CD4-positive, CD25-positive, alpha-beta regulatory T cell (primary cell): ENCODE results near the gene KHDRBS2. TPM values are rescaled to one million over a fixed set of nuclear protein-coding genes. Genes with fewer than 3 reads are reported as not detected.

ENCODE experiments used
- ATAC-seq, 2 donors: fragments of 150-1000 bp; cut with Tn5 transposase; one replicate each; pipeline ENCODE4 v1.10.0; 2021; ENCODE audit warnings: low read depth in 2 of 2, moderate number of reproducible peaks in 2 of 2, moderate library complexity in 1 of 2
- DNase-seq, 3 donors: peaks; one replicate each; pipeline versions ENCODE4 v3.0.0 to v3.0.0-alpha.2; 2012 to 2022; ENCODE audit warnings: mixed read lengths in 1 of 3
- H3K27ac ChIP-seq: one replicate; pipeline ENCODE4 v1.7.0; 2013; ENCODE audit warnings: mild to moderate bottlenecking, low read length; ENCODE audit not compliant: insufficient read depth, poor library complexity, severe bottlenecking
- H3K27me3 ChIP-seq: one replicate; pipeline ENCODE4 v1.7.0; 2013; ENCODE audit warnings: low read length; ENCODE audit not compliant: control insufficient read depth, insufficient read depth
- H3K36me3 ChIP-seq: one replicate; pipeline ENCODE4 v1.7.0; 2013; ENCODE audit warnings: mild to moderate bottlenecking, low read length, moderate library complexity; ENCODE audit not compliant: control insufficient read depth, insufficient read depth
- H3K4me1 ChIP-seq: 2 replicates; pipeline ENCODE4 v1.7.0; 2013; ENCODE audit warnings: mild to moderate bottlenecking, low read length; ENCODE audit not compliant: insufficient read depth, control insufficient read depth, poor library complexity, severe bottlenecking
- H3K4me3 ChIP-seq: one replicate; pipeline ENCODE4 v1.7.0; 2013; ENCODE audit warnings: low read depth, mild to moderate bottlenecking, low read length, moderate library complexity
- H3K9me3 ChIP-seq, 2 experiments: 1 replicate in 1 of 2; 2 replicates in 1 of 2; pipeline ENCODE4 v1.7.0; 2013; ENCODE audit warnings: low read length in 2 of 2, mild to moderate bottlenecking in 1 of 2, moderate library complexity in 1 of 2; ENCODE audit not compliant: control insufficient read depth in 2 of 2
- H3K27ac Mint-ChIP-seq, 3 donors: one replicate each; pipeline ENCODE4 v1.8.0; 2020 to 2022; ENCODE audit warnings: mild to moderate bottlenecking in 3 of 3, mixed read lengths in 3 of 3, moderate library complexity in 2 of 3
- H3K27me3 Mint-ChIP-seq: one replicate; pipeline ENCODE4 v1.8.0; 2022; ENCODE audit warnings: mild to moderate bottlenecking, mixed read lengths
- H3K36me3 Mint-ChIP-seq: one replicate; pipeline ENCODE4 v1.8.0; 2020; ENCODE audit warnings: mixed read lengths
- H3K4me1 Mint-ChIP-seq, 4 donors: one replicate each; pipeline ENCODE4 v1.8.0; 2020 to 2022; ENCODE audit warnings: mixed read lengths in 4 of 4, mild to moderate bottlenecking in 1 of 4
- H3K4me3 Mint-ChIP-seq, 4 donors: one replicate each; pipeline ENCODE4 v1.8.0; 2020 to 2022; ENCODE audit warnings: mild to moderate bottlenecking in 4 of 4, mixed read lengths in 4 of 4, moderate library complexity in 3 of 4
- H3K9me3 Mint-ChIP-seq, 7 donors: one replicate each; pipeline ENCODE4 v1.8.0; 2020 to 2022; ENCODE audit warnings: mixed read lengths in 7 of 7, mild to moderate bottlenecking in 3 of 7, moderate library complexity in 2 of 7
- polyA plus RNA-seq, 4 donors: library from polyadenylated mRNA; unstranded; fragments of 300-500 nt; fragmentation: Illumina TruSeq; gene quantifications; one replicate each; pipeline ENCODE4 v1.2.3, GENCODE V29; 2021
- total RNA-seq: library from RNA; stranded (reverse); gene quantifications from one replicate; pipeline ENCODE4 v1.2.3, GENCODE V29; 2022

Gene KHDRBS2
- total and polyA plus RNA-seq, 5 donors from 2014 or later = not detected

DNA sequence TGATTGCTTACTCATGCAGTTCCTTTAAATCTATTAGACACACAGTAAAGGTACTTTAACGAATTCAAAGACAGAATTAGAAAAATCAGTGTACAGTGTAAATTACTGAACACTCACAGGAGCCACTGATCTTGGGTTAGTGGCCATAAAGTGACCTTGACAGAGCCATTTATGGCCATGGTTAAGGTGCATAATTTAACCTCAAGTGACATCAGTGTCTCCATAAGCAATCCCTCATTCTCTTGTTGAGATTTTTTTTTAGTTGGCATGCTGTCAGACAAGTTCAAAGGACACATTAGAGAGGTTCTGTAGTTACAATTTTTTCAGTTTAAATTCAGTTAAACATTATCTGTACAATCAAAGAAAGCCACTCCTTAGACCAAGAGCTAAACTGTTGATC, 334.4 kb downstream of the KHDRBS2 start:
- Mint-ChIP-seq H3K4me1 (no peaks in the 10 kb centered on the region), H3K36me3 (no peaks in the 10 kb centered on the region), H3K27me3 (no peaks in the 10 kb centered on the region), H3K9me3 (peaks cover 0 to 13% (median 7%) of the 10 kb centered on the region in 7 donors), H3K27ac (no peak overlapping the region), H3K4me3 (no peak overlapping the region)
- no peak overlapping the region for H3K27ac ChIP-seq
- peaks cover 0 to 5% of the 10 kb centered on the region in 2 experiments for H3K9me3 ChIP-seq
- no peak for DNase-seq
- no peak for ATAC-seq
- H3K27me3 ChIP-seq = no peaks in the 10 kb centered on the region
- no peaks in the 10 kb centered on the region for H3K36me3 ChIP-seq
- H3K4me3 ChIP-seq = no peak overlapping the region
- no peaks in the 10 kb centered on the region for H3K4me1 ChIP-seq

DNA sequence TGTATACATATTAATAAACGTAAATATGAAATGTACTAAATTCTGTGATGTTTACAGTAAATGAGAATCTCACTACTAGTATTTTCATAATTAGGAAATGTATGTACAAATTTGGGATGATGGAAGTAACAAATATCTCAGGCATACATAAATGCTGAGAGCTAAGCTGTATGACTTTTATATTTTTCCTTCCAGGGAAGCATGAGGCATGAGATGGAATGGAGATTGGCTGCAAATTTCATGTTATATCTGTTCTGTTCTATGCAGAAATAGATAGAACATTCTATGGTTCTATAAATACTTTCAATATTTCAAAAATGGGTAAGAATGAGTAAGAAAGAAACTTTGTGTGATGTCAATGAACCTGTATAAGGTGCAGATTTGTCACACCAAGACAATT, 335.2 kb downstream of the KHDRBS2 start:
- H3K4me3 Mint-ChIP-seq = no peak overlapping the region
- Histone ChIP-seq H3K4me1 (no peaks in the 10 kb centered on the region), H3K36me3 (no peaks in the 10 kb centered on the region), H3K27me3 (no peaks in the 10 kb centered on the region), H3K9me3 (peaks cover 0 to 5% of the 10 kb centered on the region in 2 experiments), H3K27ac (no peak overlapping the region), H3K4me3 (no peak overlapping the region)
- DNase-seq (no peak), ATAC-seq (no peak)
- H3K4me1 Mint-ChIP-seq = no peaks in the 10 kb centered on the region
- H3K27me3 Mint-ChIP-seq = no peaks in the 10 kb centered on the region
- H3K27ac Mint-ChIP-seq = no peak overlapping the region
- H3K9me3 Mint-ChIP-seq = peaks cover 0 to 20% (median 2%) of the 10 kb centered on the region in 7 donors
- no peaks in the 10 kb centered on the region for H3K36me3 Mint-ChIP-seq

DNA sequence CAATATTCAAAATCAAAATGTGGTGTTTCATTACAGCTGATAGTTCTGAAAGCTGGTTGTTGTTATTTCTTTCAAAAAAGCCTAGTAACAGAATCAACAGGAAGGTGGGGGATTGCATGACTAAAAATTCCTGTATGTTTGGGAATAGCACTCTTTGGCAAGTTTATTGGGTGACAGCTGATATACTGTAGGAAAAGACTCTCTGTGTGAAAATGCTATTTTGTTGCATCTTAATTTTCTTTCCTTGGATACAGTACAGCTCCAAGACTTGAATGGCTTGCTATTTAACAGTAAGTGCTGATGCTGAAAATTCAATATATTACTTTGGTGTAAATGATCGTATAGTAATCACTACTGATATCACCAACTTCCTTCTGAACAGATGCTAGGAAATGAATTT, 336.1 kb downstream of the KHDRBS2 start:
- no peaks in the 10 kb centered on the region for H3K4me1 ChIP-seq
- H3K4me3 ChIP-seq = no peak overlapping the region
- ATAC-seq = no peak
- no peak overlapping the region for H3K4me3 Mint-ChIP-seq
- no peaks in the 10 kb centered on the region for H3K27me3 ChIP-seq
- H3K27ac ChIP-seq = no peak overlapping the region
- no peak for DNase-seq
- no peaks in the 10 kb centered on the region for H3K27me3 Mint-ChIP-seq
- H3K9me3 ChIP-seq = peaks cover 0 to 5% of the 10 kb centered on the region in 2 experiments
- H3K9me3 Mint-ChIP-seq = peaks cover 0 to 22% (median 1%) of the 10 kb centered on the region in 7 donors
- H3K36me3 ChIP-seq = no peaks in the 10 kb centered on the region
- no peaks in the 10 kb centered on the region for H3K4me1 Mint-ChIP-seq
- no peaks in the 10 kb centered on the region for H3K36me3 Mint-ChIP-seq
- H3K27ac Mint-ChIP-seq = no peak overlapping the region

GRCh38 chr6:61949161-61949560, 336.9 kb downstream of the KHDRBS2 start:
- no peak overlapping the region for H3K4me3 Mint-ChIP-seq

GRCh38 chr6:61947311-61947947, 338.6 kb downstream of the KHDRBS2 start:
- ATAC-seq (no peak), DNase-seq (no peak)
- Histone ChIP-seq H3K27me3 (no peaks in the 10 kb centered on the region), H3K4me3 (no peak overlapping the region), H3K9me3 (no peaks in the 10 kb centered on the region), H3K27ac (no peak overlapping the region), H3K4me1 (no peaks in the 10 kb centered on the region), H3K36me3 (no peaks in the 10 kb centered on the region)
- H3K27me3 Mint-ChIP-seq = no peaks in the 10 kb centered on the region
- H3K4me1 Mint-ChIP-seq = no peaks in the 10 kb centered on the region
- H3K36me3 Mint-ChIP-seq = no peaks in the 10 kb centered on the region
- H3K9me3 Mint-ChIP-seq = peaks cover under 1 to 32% (median 8%) of the 10 kb centered on the region in 7 donors
- no peak overlapping the region for H3K27ac Mint-ChIP-seq
- no peak overlapping the region for H3K4me3 Mint-ChIP-seq

More at GRCh38 chr6:61949161-61949560, 336.9 kb downstream of the KHDRBS2 start:
- DNase-seq (no peak), ATAC-seq (no peak)
- Mint-ChIP-seq H3K27ac (no peak overlapping the region), H3K27me3 (no peaks in the 10 kb centered on the region), H3K9me3 (peaks cover 0 to 27% (median 3%) of the 10 kb centered on the region in 7 donors), H3K4me1 (no peaks in the 10 kb centered on the region), H3K36me3 (no peaks in the 10 kb centered on the region)
- Histone ChIP-seq H3K4me3 (no peak overlapping the region), H3K36me3 (no peaks in the 10 kb centered on the region), H3K27me3 (no peaks in the 10 kb centered on the region), H3K27ac (no peak overlapping the region), H3K4me1 (no peaks in the 10 kb centered on the region), H3K9me3 (peaks cover 0 to 5% of the 10 kb centered on the region in 2 experiments)

DNA sequence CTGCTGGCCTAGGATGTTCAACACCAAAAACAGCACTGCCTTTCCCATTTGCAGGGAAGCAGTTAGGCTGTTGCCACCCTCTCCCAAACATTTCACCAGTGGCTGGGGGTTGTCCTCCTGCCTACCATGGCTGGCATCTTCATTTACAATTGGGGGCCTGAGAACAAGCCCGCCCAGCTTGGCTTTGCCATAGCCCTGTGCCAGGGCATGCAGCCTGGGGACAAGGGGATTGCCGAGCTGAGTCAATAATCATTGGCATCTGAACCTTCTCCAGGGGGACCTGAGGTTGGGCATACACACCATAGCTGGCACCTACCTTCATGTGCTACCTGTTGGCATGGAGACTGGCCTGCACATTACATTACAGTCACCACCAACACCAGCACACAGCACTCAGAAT, 345.1 kb downstream of the KHDRBS2 start:
- Mint-ChIP-seq H3K9me3 (peaks cover 4 to 43% (median 10%) of the 10 kb centered on the region in 7 donors), H3K36me3 (no peaks in the 10 kb centered on the region), H3K27ac (no peak overlapping the region), H3K27me3 (no peaks in the 10 kb centered on the region), H3K4me3 (no peak overlapping the region), H3K4me1 (no peaks in the 10 kb centered on the region)
- ATAC-seq (no peak), DNase-seq (no peak)
- Histone ChIP-seq H3K9me3 (no peaks in the 10 kb centered on the region), H3K27me3 (no peaks in the 10 kb centered on the region), H3K36me3 (no peaks in the 10 kb centered on the region), H3K4me1 (no peaks in the 10 kb centered on the region), H3K4me3 (no peak overlapping the region), H3K27ac (no peak overlapping the region)

GRCh38 chr6:61935242-61935846, 350.7 kb downstream of the KHDRBS2 start:
- Mint-ChIP-seq H3K4me1 (no peaks in the 10 kb centered on the region), H3K4me3 (no peak overlapping the region), H3K27me3 (no peaks in the 10 kb centered on the region), H3K9me3 (peaks cover 3 to 22% (median 5%) of the 10 kb centered on the region in 7 donors), H3K36me3 (no peaks in the 10 kb centered on the region), H3K27ac (no peak overlapping the region)
- Histone ChIP-seq H3K27ac (no peak overlapping the region), H3K27me3 (no peaks in the 10 kb centered on the region), H3K4me3 (no peak overlapping the region), H3K36me3 (no peaks in the 10 kb centered on the region), H3K4me1 (no peaks in the 10 kb centered on the region), H3K9me3 (peaks cover 0 to 2% of the 10 kb centered on the region in 2 experiments)
- no peak for ATAC-seq
- DNase-seq = no peak

DNA sequence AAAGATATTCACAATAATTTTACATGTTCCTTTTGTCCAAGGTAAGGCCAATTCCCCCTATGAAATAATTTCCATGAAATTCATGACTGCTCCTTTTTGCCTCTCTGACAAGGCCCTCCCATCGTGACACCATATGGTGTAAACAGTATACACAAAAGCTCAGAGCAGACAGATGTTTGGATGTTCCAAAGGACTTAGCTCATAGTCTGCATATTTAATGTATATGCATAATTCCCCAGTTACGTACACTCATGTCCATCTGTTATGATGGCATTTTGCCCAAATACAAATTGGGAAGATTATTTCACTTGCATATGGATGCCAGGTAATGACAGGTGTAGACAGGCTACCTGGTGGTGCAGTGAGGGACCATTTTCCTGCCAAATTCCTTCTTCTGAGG, 376.5 kb downstream of the KHDRBS2 start:
- H3K9me3 Mint-ChIP-seq = peaks cover 0 to 34% (median 10%) of the 10 kb centered on the region in 7 donors
- no peaks in the 10 kb centered on the region for H3K4me1 ChIP-seq
- H3K4me3 ChIP-seq = no peak overlapping the region
- H3K9me3 ChIP-seq = peaks cover 0 to 5% of the 10 kb centered on the region in 2 experiments
- H3K27ac Mint-ChIP-seq = no peak overlapping the region
- no peaks in the 10 kb centered on the region for H3K4me1 Mint-ChIP-seq
- no peak overlapping the region for H3K27ac ChIP-seq
- DNase-seq (no peak), ATAC-seq (no peak)
- no peaks in the 10 kb centered on the region for H3K36me3 Mint-ChIP-seq
- no peaks in the 10 kb centered on the region for H3K27me3 ChIP-seq
- H3K4me3 Mint-ChIP-seq = no peak overlapping the region
- no peaks in the 10 kb centered on the region for H3K27me3 Mint-ChIP-seq
- H3K36me3 ChIP-seq = no peaks in the 10 kb centered on the region
